Right ventricle myocardium inferior (tissue), 1 donor: ENCODE results near the gene RGMA. TPM values are rescaled to one million over a fixed set of nuclear protein-coding genes. Genes with fewer than 3 reads are reported as not detected.

Experiments
- ATAC-seq: fragments of 200-7000 bp; cut with Tn5 transposase; one replicate; pipeline ENCODE4 v1.9.1; 2020; ENCODE audit warnings: mild to moderate bottlenecking, moderate library complexity
- DNase-seq: peaks from one replicate; pipeline ENCODE4 v3.0.0; 2021; ENCODE audit errors: missing footprints
- intact Hi-C: fragments of 100-400 bp; cut with DNase I; formaldehyde crosslinking; loops from one replicate; pipeline ENCODE4 v1.11.0; 2022
- total RNA-seq: library from RNA; stranded (reverse); fragmentation: NEBNext Ultra II Directional; extraction: Animal tissue kit (Norgen Biotek cat#: 25700); gene quantifications from one replicate; pipeline ENCODE4 v1.2.1, GENCODE V29; 2021
- donor health status: DM: no; HTN: yes; CAD: no; lungs with severe emphysema.

RGMA gene
- total RNA-seq, 1 donor from 2014 or later, result 35.2 TPM

- intact Hi-C loops, result no loop called here
These were observed 16.5 kb upstream of the RGMA start for GRCh38 chr15:93105485-93105884.

GRCh38 chr15:93103823-93104222 is 14.8 kb upstream of the RGMA start:
- intact Hi-C loops, result no loop called here
- DNase-seq (no peak), ATAC-seq (no peak)

More at GRCh38 chr15:93105485-93105884, 16.5 kb upstream of the RGMA start:
- DNase-seq (no peak), ATAC-seq (no peak)

- no peak for ATAC-seq
- DNase-seq, result no peak
- intact Hi-C loops, result no loop called here
These were observed 13.2 kb upstream of the RGMA start for GRCh38 chr15:93102211-93102610.

- DNase-seq (no peak), ATAC-seq (no peak)
- intact Hi-C loops, result loop anchor here (5.0 kb wide), 1 partner anchor 239 kb away; no protein-coding TSS in a partner anchor
These were observed 4.8 kb upstream of the RGMA start for GRCh38 chr15:93093765-93094164.

GRCh38 chr15:93091465-93091864 is 2.5 kb upstream of the RGMA start:
- intact Hi-C loops, result loop anchor here (2.0 to 5.0 kb wide), 3 partner anchors 61 to 241 kb away; no protein-coding TSS in a partner anchor
- ATAC-seq (no peak), DNase-seq (no peak)

GRCh38 chr15:93089727-93090305 is 805 bp upstream of the RGMA start:
- ATAC-seq, result peak; percentile 81
- intact Hi-C loops, result loop anchor here (1.0 to 5.0 kb wide), 8 partner anchors 58 to 527 kb away; no protein-coding TSS in a partner anchor

GRCh38 chr15:93088200-93088980 is 621 bp downstream of the RGMA start:
- intact Hi-C loops, result loop anchor here (2.0 to 5.0 kb wide), 4 partner anchors 56 to 528 kb away; no protein-coding TSS in a partner anchor
- DNase-seq, result no peak
- peak; percentile 70 for ATAC-seq

More at GRCh38 chr15:93089727-93090305, 805 bp upstream of the RGMA start:
- DNase-seq, result no peak

- ATAC-seq, result peak; percentile 64
- DNase-seq, result no peak
- intact Hi-C loops, result loop anchor here (2.0 to 5.0 kb wide), 4 partner anchors 56 to 529 kb away; no protein-coding TSS in a partner anchor
These were observed 1.2 kb downstream of the RGMA start for GRCh38 chr15:93087825-93088199.

GRCh38 chr15:93086791-93087190 is 2.2 kb downstream of the RGMA start:
- no peak for DNase-seq
- no peak for ATAC-seq
- intact Hi-C loops, result loop anchor here (5.0 kb wide), 3 partner anchors 54 to 401 kb away; no protein-coding TSS in a partner anchor

GRCh38 chr15:93085692-93086091 is 3.3 kb downstream of the RGMA start:
- DNase-seq (no peak), ATAC-seq (no peak)
- intact Hi-C loops, result loop anchor here (5.0 kb wide), 3 partner anchors 53 to 402 kb away; no protein-coding TSS in a partner anchor

- no peak for ATAC-seq
These were observed 6.2 kb downstream of the RGMA start for GRCh38 chr15:93082861-93083260.

GRCh38 chr15:93081399-93081798 is 7.6 kb downstream of the RGMA start:
- no peak for DNase-seq
- no peak for ATAC-seq
- intact Hi-C loops, result no loop called here

More at GRCh38 chr15:93082861-93083260, 6.2 kb downstream of the RGMA start:
- intact Hi-C loops, result no loop called here
- DNase-seq, result no peak

- ATAC-seq (no peak), DNase-seq (no peak)
- intact Hi-C loops, result no loop called here
These were observed 8.6 kb downstream of the RGMA start for GRCh38 chr15:93080451-93080850.

- no peak for ATAC-seq
- DNase-seq, result no peak
These were observed 12.1 kb downstream of the RGMA start for GRCh38 chr15:93076875-93077274.

GRCh38 chr15:93076217-93076616 is 12.8 kb downstream of the RGMA start:
- intact Hi-C loops, result no loop called here
- DNase-seq (no peak), ATAC-seq (no peak)

More at GRCh38 chr15:93076875-93077274, 12.1 kb downstream of the RGMA start:
- intact Hi-C loops, result no loop called here

GRCh38 chr15:93074599-93074998 is 14.4 kb downstream of the RGMA start:
- DNase-seq (no peak), ATAC-seq (no peak)
- intact Hi-C loops, result loop anchor here (5.0 kb wide), 1 partner anchor 42 kb away; no protein-coding TSS in a partner anchor

GRCh38 chr15:93073465-93073952 is 15.5 kb downstream of the RGMA start:
- ATAC-seq, result peak; percentile 20
- DNase-seq, result no peak
- intact Hi-C loops, result loop anchor here (5.0 kb wide), 1 partner anchor 41 kb away; no protein-coding TSS in a partner anchor

- intact Hi-C loops, result loop anchor here (5.0 kb wide), 1 partner anchor 40 kb away; no protein-coding TSS in a partner anchor
- peak; percentile 89 for ATAC-seq
These were observed 16.3 kb downstream of the RGMA start for GRCh38 chr15:93072411-93073394.

More at GRCh38 chr15:93072411-93073394, 16.3 kb downstream of the RGMA start:
- peak; percentile 90 for DNase-seq
